ENCODE measurements around the gene RASGRF1. TPM values are rescaled to one million over a fixed set of nuclear protein-coding genes. Genes with fewer than 3 reads are reported as not detected.

Gene RASGRF1
- total and polyA plus RNA-seq, 9 of the 15 experiments (the other 6 are each of a cell fraction or from before 2014, with no cell fraction given): 0.03 to 0.58 (median 0.06) TPM; not detected in 1

- TF ChIP-seq ZBTB12 (CRISPR knock-in tag; IDR thresholded peaks at IDR 0.05): no peak
- TF ChIP-seq MYC (IDR thresholded peaks at IDR 0.05; ENCODE audit: low read depth, low read length): peak; percentile 96
- TF ChIP-seq MYC (CRISPR knock-in tag; IDR thresholded peaks at IDR 0.05; ENCODE audit: borderline replicate concordance, low read depth): peak; percentile 67; the same call in 1 of the 2 replicates
- no peak for TF ChIP-seq PBX2 (CRISPR knock-in tag; IDR thresholded peaks at IDR 0.05; ENCODE audit: low read depth)
- TF ChIP-seq PBX2 (tag; conservative IDR thresholded peaks at IDR 0.05; ENCODE audit: low read depth): no peak
- peak; percentile 79 for TF ChIP-seq SMAD4 (CRISPR knock-in tag; conservative IDR thresholded peaks at IDR 0.05)
- peak; percentile 42; the same call in 1 of the 2 replicates for TF ChIP-seq TFAP4 (CRISPR knock-in tag; IDR thresholded peaks at IDR 0.05; ENCODE audit: borderline replicate concordance)
- no peak for TF ChIP-seq MTF1 (CRISPR knock-in tag; IDR thresholded peaks at IDR 0.05; ENCODE audit: borderline replicate concordance)
- peak; percentile 78; the same call in 1 of the 2 replicates for TF ChIP-seq REST (IDR thresholded peaks at IDR 0.05; ENCODE audit: borderline replicate concordance)
- no peak for TF ChIP-seq REST (CRISPR knock-in tag; IDR thresholded peaks at IDR 0.05; ENCODE audit: low read depth)
- peak; percentile 94 for TF ChIP-seq ZKSCAN1 (IDR thresholded peaks at IDR 0.05; ENCODE audit: low read depth, low read length)
- no peak for TF ChIP-seq RBM14 (IDR thresholded peaks at IDR 0.05; ENCODE audit: borderline replicate concordance, insufficient read depth, low read depth, low read length)
- no peak for TF ChIP-seq SETDB1 (IDR thresholded peaks at IDR 0.05; ENCODE audit: low read length)
- TF ChIP-seq MXI1 (IDR thresholded peaks at IDR 0.05; ENCODE audit: low read depth, low read length): no peak
Measured at GRCh38 chr15:78979456-78980320, 110.9 kb downstream of the RASGRF1 start (continued).
